HepG2 (cell line): Measurements from ENCODE around the gene PDK2. TPM values are rescaled to one million over a fixed set of nuclear protein-coding genes. Genes with fewer than 3 reads are reported as not detected.

ENCODE experiments used
- ATAC-seq: fragments of 200-7000 bp; cut with Tn5 transposase; 3 replicates; pipeline ENCODE4 v1.9.1; 2020; ENCODE audit warnings: mild to moderate bottlenecking, moderate library complexity
- BruUV-seq: library from RNA; stranded (reverse); fragments of 400-500 nt; replicated peaks from 2 replicates; lab custom pipeline; 2021; lab: Mats Ljungman, UMichigan
- CTCF ChIA-PET: fragments of 300-600 bp; formaldehyde crosslinking; extraction: SDS; loops from one replicate; lab custom pipeline; 2021; ENCODE audit warnings: low total read pairs, inconsistent platforms, low intra/inter-chr PET ratio; lab: Yijun Ruan, JAX
- POLR2A ChIA-PET: fragments of 350-600 bp; sonication (Branson Sonifier 250); formaldehyde crosslinking; loops from one replicate; lab custom pipeline; 2020; ENCODE audit warnings: antibody characterized with exemption, inconsistent platforms; lab: Yijun Ruan, JAX
- DNase-seq: peaks from one replicate; pipeline ENCODE4 v3.0.0-alpha.2; 2015; ENCODE audit warnings: low spot score
- FAIRE-seq: peaks from 3 replicates; lab custom pipeline; 2011; peaks lifted over from hg19 to GRCh38; lab: Jason Lieb, UNC
- H2AFZ ChIP-seq: one replicate; pipeline ENCODE4 v1.6.1; 2011; ENCODE audit warnings: low read length, inconsistent platforms
- H3K27ac ChIP-seq: fragments of 300-600 bp; 3 replicates; pipeline ENCODE4 v1.8.0; 2011; ENCODE audit warnings: mixed run types, mild to moderate bottlenecking, mixed read lengths, low read length, inconsistent platforms; ENCODE audit not compliant: insufficient read depth; ENCODE audit errors: extremely low read length
- H3K27me3 ChIP-seq, 2 experiments: fragments of 200-600 bp in 1 of 2; 2 replicates in 1 of 2; 3 replicates in 1 of 2; pipeline versions ENCODE4 v1.6.0 to v1.8.0; 2011; ENCODE audit warnings: low read length in 2 of 2, mild to moderate bottlenecking in 2 of 2, moderate library complexity in 2 of 2, inconsistent platforms in 1 of 2; ENCODE audit not compliant: insufficient read depth in 2 of 2, control insufficient read depth in 1 of 2
- H3K36me3 ChIP-seq, 2 experiments: fragments of 200-600 bp in 1 of 2; replicated peaks in 1 of 2; 2 replicates in 1 of 2; 3 replicates in 1 of 2; pipeline versions ENCODE4 v1.5.1 to v1.8.0; 2011; ENCODE audit warnings: low read length in 2 of 2, inconsistent platforms in 1 of 2; ENCODE audit not compliant: insufficient read depth in 2 of 2, control insufficient read depth in 1 of 2
- H3K4me1 ChIP-seq: 2 replicates; pipeline ENCODE4 v1.5.1; 2012; ENCODE audit warnings: low read length, inconsistent platforms; ENCODE audit not compliant: insufficient read depth
- H3K4me2 ChIP-seq: 2 replicates; pipeline ENCODE4 v1.6.0; 2011; ENCODE audit warnings: low read depth, low read length, inconsistent platforms
- H3K4me3 ChIP-seq, 3 experiments: fragments of 200-600 bp in 1 of 3; sonication (generic), shearing (Covaris generic) in 1 of 3; replicated peaks in 1 of 3; 2 replicates each; pipeline ENCODE4 v1.5.1; 2011 to 2016; ENCODE audit warnings: low read length in 3 of 3, inconsistent platforms in 2 of 3, low read depth in 2 of 3, mild to moderate bottlenecking in 2 of 3, control low read depth in 1 of 3, mixed read lengths in 1 of 3; ENCODE audit not compliant: insufficient read depth in 1 of 3
- H3K79me2 ChIP-seq: one replicate; pipeline ENCODE4 v1.6.1; 2011; ENCODE audit warnings: low read length, inconsistent platforms; ENCODE audit not compliant: insufficient read depth
- H3K9ac ChIP-seq: 2 replicates; pipeline ENCODE4 v1.6.0; 2011; ENCODE audit warnings: mild to moderate bottlenecking, low read depth, low read length, inconsistent platforms; ENCODE audit not compliant: insufficient read depth
- H3K9me3 ChIP-seq: 2 replicates; pipeline ENCODE4 v1.5.1; 2012; ENCODE audit warnings: mild to moderate bottlenecking, low read length
- H4K20me1 ChIP-seq: 2 replicates; pipeline ENCODE4 v1.6.0; 2011; ENCODE audit warnings: inconsistent platforms, mild to moderate bottlenecking, low read length, moderate library complexity; ENCODE audit not compliant: insufficient read depth
- ATF3 ChIP-seq: sonication (generic); formaldehyde crosslinking; IDR thresholded peaks from 2 replicates; pipeline ENCODE4 v1.4.0; 2020; ENCODE audit warnings: missing genetic modification reagents
- ATF6 ChIP-seq: sonication (generic); formaldehyde crosslinking; conservative IDR thresholded peaks from 2 replicates; pipeline ENCODE4 v1.4.0; 2020; ENCODE audit warnings: missing genetic modification reagents
- GTF2F1 ChIP-seq: fragments of 150-350 bp; IDR thresholded peaks from 2 replicates; pipeline ENCODE4 v1.6.1; 2014; ENCODE audit warnings: low read length
- HHEX ChIP-seq: IDR thresholded peaks from 2 replicates; pipeline ENCODE4 v1.6.1; 2016; ENCODE audit warnings: control low read depth
- LBX2 ChIP-seq: sonication (generic); formaldehyde crosslinking; IDR thresholded peaks from 2 replicates; pipeline ENCODE4 v1.5.0; 2020; ENCODE audit warnings: missing genetic modification reagents, mild to moderate bottlenecking, borderline replicate concordance
- MED13 ChIP-seq: sonication (generic); formaldehyde crosslinking; IDR thresholded peaks from 2 replicates; pipeline ENCODE4 v1.5.0; 2020; ENCODE audit warnings: missing genetic modification reagents
- SNAPC2 ChIP-seq: sonication (generic); formaldehyde crosslinking; IDR thresholded peaks from 2 replicates; pipeline ENCODE4 v1.8.1; 2022; ENCODE audit warnings: mild to moderate bottlenecking, missing genetic modification reagents
- SNRNP70 ChIP-seq: fragments of 200-400 bp; formaldehyde crosslinking; IDR thresholded peaks from 2 replicates; pipeline ENCODE4 v1.6.1; 2017; ENCODE audit warnings: mild to moderate bottlenecking, low read depth, low read length, moderate library complexity
- ZNF207 ChIP-seq: fragments of 450-650 bp; IDR thresholded peaks from 2 replicates; pipeline ENCODE4 v1.6.1; 2016; ENCODE audit warnings: antibody characterized with exemption, borderline replicate concordance
- ZNF230 ChIP-seq: sonication (generic); formaldehyde crosslinking; IDR thresholded peaks from 2 replicates; pipeline ENCODE4 v1.4.0; 2020; ENCODE audit warnings: mild to moderate bottlenecking, missing genetic modification reagents
- ZNF24 ChIP-seq: fragments of 450-650 bp; IDR thresholded peaks from 2 replicates; pipeline ENCODE4 v1.6.1; 2017; ENCODE audit warnings: antibody characterized with exemption, mild to moderate bottlenecking
- ZNF577 ChIP-seq: sonication (generic); formaldehyde crosslinking; IDR thresholded peaks from 2 replicates; pipeline ENCODE4 v1.4.0; 2020; ENCODE audit warnings: mild to moderate bottlenecking, low read depth, missing genetic modification reagents, borderline replicate concordance
- ZSCAN25 ChIP-seq: sonication (generic); formaldehyde crosslinking; IDR thresholded peaks from 2 replicates; pipeline ENCODE4 v1.8.0; 2022; ENCODE audit warnings: mild to moderate bottlenecking, missing genetic modification reagents
- WGBS: methylation state at CpG from one replicate; pipeline ENCODE4 v1.1.6; 2017; ENCODE audit warnings: low lambda C conversion rate; 5-methylcytosine and 5-hydroxymethylcytosine counted together
- in situ Hi-C: cut with HindIII; loops from 2 replicates; pipeline ENCODE4 v1.10.0; 2017; ENCODE audit warnings: low pct_unique_long_range_greater_than_20kb; ENCODE audit not compliant: extremely low pct_ligation_motif_present
- intact Hi-C: fragments of 100-400 bp; cut with micrococcal nuclease; formaldehyde crosslinking; loops from one replicate; pipeline ENCODE4 v1.10.0; 2022; ENCODE audit not compliant: unreplicated experiment
- polyA plus RNA-seq, 8 experiments: library from polyadenylated mRNA; depleted of rRNA in 3 of 8; stranded (reverse) in 7 of 8; unstranded in 1 of 8; fragments of >200 nt; fragmentation: Illumina TruSeq in 4 of 8; extraction: Trizol in 4 of 8; gene quantifications; 2 replicates each; pipeline versions ENCODE4 v1.2.1 to v1.2.3, GENCODE V29; 2011 to 2016; ENCODE audit warnings: low read depth in 4 of 8, missing spikeins in 1 of 8, mixed read lengths in 1 of 8; ENCODE audit not compliant: insufficient read depth in 1 of 8
- total RNA-seq, 5 experiments: library from RNA; depleted of rRNA; stranded (reverse); fragments of >200 nt; fragmentation: Illumina TruSeq; extraction: Trizol; gene quantifications; 2 replicates each; pipeline ENCODE4 v1.2.3, GENCODE V29; 2016; ENCODE audit warnings: low read depth in 1 of 5
- TF ChIP-seq, protein P1 (sequence below): sonication (generic); formaldehyde crosslinking; IDR thresholded peaks from 2 replicates; pipeline ENCODE4 v1.4.0; 2020; ENCODE audit warnings: missing genetic modification reagents

PDK2 gene
- total and polyA plus RNA-seq, 2 of the 13 experiments (the other 11 are each of a cell fraction or from before 2014, with no cell fraction given): 18.5 to 59.7 TPM

GRCh38 chr17:50047488-50048126 lies 47.5 kb upstream of the PDK2 start (continued):
- TF ChIP-seq ZNF577 (no peak), ZNF230 (CRISPR knock-in tag) (no peak), LBX2 (no peak)

DNA sequence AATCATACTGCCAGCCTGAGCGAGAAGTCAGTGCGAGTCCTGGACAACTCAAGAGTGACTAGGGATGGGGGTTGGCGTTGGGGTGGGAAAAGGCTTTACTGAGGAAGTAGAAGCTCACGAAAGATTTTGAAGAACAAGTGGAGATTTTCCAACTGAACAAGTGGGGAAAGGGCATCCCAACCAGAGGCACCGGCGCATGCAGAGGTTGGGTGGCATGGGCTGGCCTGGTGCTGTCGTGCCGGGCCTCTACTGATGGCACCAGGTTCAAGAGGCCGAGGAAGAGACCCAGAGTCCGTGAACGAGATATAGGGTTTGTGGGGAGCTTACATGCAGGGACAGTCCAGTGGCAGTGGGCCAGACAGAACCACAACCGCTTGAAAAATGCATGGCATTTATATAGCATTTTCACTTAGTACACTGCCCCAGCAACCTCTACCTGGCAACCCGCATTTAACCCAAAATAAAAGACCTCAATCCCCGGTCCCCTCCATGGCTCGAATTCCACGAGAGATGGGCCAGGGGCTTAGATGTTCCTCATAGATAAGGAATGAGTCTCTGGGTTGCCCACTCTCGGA lies 46.9 kb upstream of the PDK2 start:
- DNase-seq (no peak), FAIRE-seq (no peak), ATAC-seq (no peak)
- POLR2A ChIA-PET: no interaction called here
- CTCF ChIA-PET: no interaction called here
- 38% methylated on average over 17 of the region's 17 CpGs for WGBS
- no peaks in the 10 kb centered on the region for H3K36me3 ChIP-seq
- peaks cover 15% of the 10 kb centered on the region for H3K4me1 ChIP-seq
- no peak overlapping the region for H3K27ac ChIP-seq
- no peaks in the 10 kb centered on the region for H4K20me1 ChIP-seq
- no peak overlapping the region for H3K9ac ChIP-seq
- BruUV-seq: no TSS peak
- H3K4me2 ChIP-seq: no peak overlapping the region
- in situ Hi-C loops (no loop called here), intact Hi-C loops (no loop called here)
- H3K79me2 ChIP-seq: no peaks in the 10 kb centered on the region
- no peak overlapping the region for H3K4me3 ChIP-seq
- H2AFZ ChIP-seq: no peak overlapping the region
- H3K9me3 ChIP-seq: no peaks in the 10 kb centered on the region
- H3K27me3 ChIP-seq: peaks cover 4 to 27% of the 10 kb centered on the region in 2 experiments; a peak in 3 of 5 replicates
- TF ChIP-seq ATF3 (CRISPR knock-in tag): no peak
- TF ChIP-seq HHEX (CRISPR knock-in tag): no peak
- TF ChIP-seq MED13 (CRISPR knock-in tag): no peak
- TF ChIP-seq SNRNP70: no peak
- TF ChIP-seq, protein P1, sequence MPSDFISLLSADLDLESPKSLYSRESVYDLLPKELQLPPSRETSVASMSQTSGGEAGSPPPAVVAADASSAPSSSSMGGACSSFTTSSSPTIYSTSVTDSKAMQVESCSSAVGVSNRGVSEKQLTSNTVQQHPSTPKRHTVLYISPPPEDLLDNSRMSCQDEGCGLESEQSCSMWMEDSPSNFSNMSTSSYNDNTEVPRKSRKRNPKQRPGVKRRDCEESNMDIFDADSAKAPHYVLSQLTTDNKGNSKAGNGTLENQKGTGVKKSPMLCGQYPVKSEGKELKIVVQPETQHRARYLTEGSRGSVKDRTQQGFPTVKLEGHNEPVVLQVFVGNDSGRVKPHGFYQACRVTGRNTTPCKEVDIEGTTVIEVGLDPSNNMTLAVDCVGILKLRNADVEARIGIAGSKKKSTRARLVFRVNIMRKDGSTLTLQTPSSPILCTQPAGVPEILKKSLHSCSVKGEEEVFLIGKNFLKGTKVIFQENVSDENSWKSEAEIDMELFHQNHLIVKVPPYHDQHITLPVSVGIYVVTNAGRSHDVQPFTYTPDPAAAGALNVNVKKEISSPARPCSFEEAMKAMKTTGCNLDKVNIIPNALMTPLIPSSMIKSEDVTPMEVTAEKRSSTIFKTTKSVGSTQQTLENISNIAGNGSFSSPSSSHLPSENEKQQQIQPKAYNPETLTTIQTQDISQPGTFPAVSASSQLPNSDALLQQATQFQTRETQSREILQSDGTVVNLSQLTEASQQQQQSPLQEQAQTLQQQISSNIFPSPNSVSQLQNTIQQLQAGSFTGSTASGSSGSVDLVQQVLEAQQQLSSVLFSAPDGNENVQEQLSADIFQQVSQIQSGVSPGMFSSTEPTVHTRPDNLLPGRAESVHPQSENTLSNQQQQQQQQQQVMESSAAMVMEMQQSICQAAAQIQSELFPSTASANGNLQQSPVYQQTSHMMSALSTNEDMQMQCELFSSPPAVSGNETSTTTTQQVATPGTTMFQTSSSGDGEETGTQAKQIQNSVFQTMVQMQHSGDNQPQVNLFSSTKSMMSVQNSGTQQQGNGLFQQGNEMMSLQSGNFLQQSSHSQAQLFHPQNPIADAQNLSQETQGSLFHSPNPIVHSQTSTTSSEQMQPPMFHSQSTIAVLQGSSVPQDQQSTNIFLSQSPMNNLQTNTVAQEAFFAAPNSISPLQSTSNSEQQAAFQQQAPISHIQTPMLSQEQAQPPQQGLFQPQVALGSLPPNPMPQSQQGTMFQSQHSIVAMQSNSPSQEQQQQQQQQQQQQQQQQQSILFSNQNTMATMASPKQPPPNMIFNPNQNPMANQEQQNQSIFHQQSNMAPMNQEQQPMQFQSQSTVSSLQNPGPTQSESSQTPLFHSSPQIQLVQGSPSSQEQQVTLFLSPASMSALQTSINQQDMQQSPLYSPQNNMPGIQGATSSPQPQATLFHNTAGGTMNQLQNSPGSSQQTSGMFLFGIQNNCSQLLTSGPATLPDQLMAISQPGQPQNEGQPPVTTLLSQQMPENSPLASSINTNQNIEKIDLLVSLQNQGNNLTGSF (CRISPR knock-in tag): no peak
- no peak for TF ChIP-seq ZNF207
- TF ChIP-seq GTF2F1: no peak
- TF ChIP-seq ATF6: no peak
- TF ChIP-seq SNAPC2 (CRISPR knock-in tag): no peak
- TF ChIP-seq ZNF24: no peak
- no peak for TF ChIP-seq ZSCAN25 (CRISPR knock-in tag)
